MM.1S (cell line): ENCODE measurements around the gene CDPF1.

Source experiments
- CTCF ChIP-seq: fragments of 300-600 bp; sonication (generic); IDR thresholded peaks from 2 replicates; pipeline ENCODE4 v1.5.1; 2016; ENCODE audit warnings: antibody characterized with exemption, low read length, mixed read lengths
- EZH2 ChIP-seq: fragments of 300-600 bp; sonication (generic); optimal IDR thresholded peaks from 2 replicates; pipeline ENCODE3; 2017; ENCODE audit warnings: low read depth, mild to moderate bottlenecking, antibody characterized with exemption, low read length, mixed read lengths

GRCh38 chr22:46225631-46226030, 24.5 kb downstream of the CDPF1 start:
- no peak for TF ChIP-seq EZH2
- TF ChIP-seq CTCF = no peak
